ENCODE results near the gene NMT1. TPM values are rescaled to one million over a fixed set of nuclear protein-coding genes. Genes with fewer than 3 reads are reported as not detected.

The NMT1 gene
- total and polyA plus RNA-seq, 2 of the 13 experiments (the other 11 are each of a cell fraction or from before 2014, with no cell fraction given) = 75.7 to 142 TPM

- TF ChIP-seq NFAT5 (CRISPR knock-in tag; IDR thresholded peaks at IDR 0.05) (no peak), YEATS4 (CRISPR knock-in tag; IDR thresholded peaks at IDR 0.05; ENCODE audit: borderline replicate concordance) (no peak), TBX2 (CRISPR knock-in tag; IDR thresholded peaks at IDR 0.05; ENCODE audit: borderline replicate concordance) (peak; percentile 55; the same call in 1 of the 2 replicates), ZSCAN9 (CRISPR knock-in tag; IDR thresholded peaks at IDR 0.05; ENCODE audit: borderline replicate concordance) (no peak), ZNF737 (CRISPR knock-in tag; IDR thresholded peaks at IDR 0.05; ENCODE audit: borderline replicate concordance) (no peak), ZNF10 (CRISPR knock-in tag; IDR thresholded peaks at IDR 0.05; ENCODE audit: borderline replicate concordance, low read depth) (no peak), E2F5 (CRISPR knock-in tag; conservative IDR thresholded peaks at IDR 0.05) (no peak), ZNF563 (CRISPR knock-in tag; IDR thresholded peaks at IDR 0.05) (no peak), ZNF558 (CRISPR knock-in tag; IDR thresholded peaks at IDR 0.05; ENCODE audit: borderline replicate concordance) (no peak), CHCHD3 (CRISPR knock-in tag; IDR thresholded peaks at IDR 0.05) (no peak), ZNF562 (CRISPR knock-in tag; IDR thresholded peaks at IDR 0.05; ENCODE audit: borderline replicate concordance) (no peak)
- TF ChIP-seq, protein P1, sequence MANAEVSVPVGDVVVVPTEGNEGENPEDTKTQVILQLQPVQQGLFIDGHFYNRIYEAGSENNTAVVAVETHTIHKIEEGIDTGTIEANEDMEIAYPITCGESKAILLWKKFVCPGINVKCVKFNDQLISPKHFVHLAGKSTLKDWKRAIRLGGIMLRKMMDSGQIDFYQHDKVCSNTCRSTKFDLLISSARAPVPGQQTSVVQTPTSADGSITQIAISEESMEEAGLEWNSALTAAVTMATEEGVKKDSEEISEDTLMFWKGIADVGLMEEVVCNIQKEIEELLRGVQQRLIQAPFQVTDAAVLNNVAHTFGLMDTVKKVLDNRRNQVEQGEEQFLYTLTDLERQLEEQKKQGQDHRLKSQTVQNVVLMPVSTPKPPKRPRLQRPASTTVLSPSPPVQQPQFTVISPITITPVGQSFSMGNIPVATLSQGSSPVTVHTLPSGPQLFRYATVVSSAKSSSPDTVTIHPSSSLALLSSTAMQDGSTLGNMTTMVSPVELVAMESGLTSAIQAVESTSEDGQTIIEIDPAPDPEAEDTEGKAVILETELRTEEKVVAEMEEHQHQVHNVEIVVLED (CRISPR knock-in tag; IDR thresholded peaks at IDR 0.05; ENCODE audit: borderline replicate concordance) = no peak
- TF ChIP-seq, protein P2, sequence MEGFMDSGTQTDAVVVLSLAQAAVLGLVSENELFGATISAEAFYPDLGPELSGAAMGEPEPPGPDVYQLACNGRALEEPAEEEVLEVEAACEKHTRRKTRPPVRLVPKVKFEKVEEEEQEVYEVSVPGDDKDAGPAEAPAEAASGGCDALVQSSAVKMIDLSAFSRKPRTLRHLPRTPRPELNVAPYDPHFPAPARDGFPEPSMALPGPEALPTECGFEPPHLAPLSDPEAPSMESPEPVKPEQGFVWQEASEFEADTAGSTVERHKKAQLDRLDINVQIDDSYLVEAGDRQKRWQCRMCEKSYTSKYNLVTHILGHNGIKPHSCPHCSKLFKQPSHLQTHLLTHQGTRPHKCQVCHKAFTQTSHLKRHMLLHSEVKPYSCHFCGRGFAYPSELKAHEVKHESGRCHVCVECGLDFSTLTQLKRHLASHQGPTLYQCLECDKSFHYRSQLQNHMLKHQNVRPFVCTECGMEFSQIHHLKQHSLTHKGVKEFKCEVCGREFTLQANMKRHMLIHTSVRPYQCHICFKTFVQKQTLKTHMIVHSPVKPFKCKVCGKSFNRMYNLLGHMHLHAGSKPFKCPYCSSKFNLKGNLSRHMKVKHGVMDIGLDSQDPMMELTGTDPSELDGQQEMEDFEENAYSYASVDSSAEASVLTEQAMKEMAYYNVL (CRISPR knock-in tag; IDR thresholded peaks at IDR 0.05; ENCODE audit: borderline replicate concordance) = peak; percentile 52; the same call in 1 of the 2 replicates
- TF ChIP-seq, protein P3, sequence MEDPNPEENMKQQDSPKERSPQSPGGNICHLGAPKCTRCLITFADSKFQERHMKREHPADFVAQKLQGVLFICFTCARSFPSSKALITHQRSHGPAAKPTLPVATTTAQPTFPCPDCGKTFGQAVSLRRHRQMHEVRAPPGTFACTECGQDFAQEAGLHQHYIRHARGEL (CRISPR knock-in tag; IDR thresholded peaks at IDR 0.05) = no peak
These were observed 63.0 kb downstream of the NMT1 start (continued) for GRCh38 chr17:45123930-45124796.

Measured in HepG2 (cell line).